Ovary (tissue), 3 donors: Measurements from ENCODE around the gene EIF2B2.

ENCODE experiments used
- EP300 ChIP-seq: sonication (generic); formaldehyde crosslinking; IDR thresholded peaks from one replicate; pipeline ENCODE4 v1.6.1; 2017; ENCODE audit warnings: antibody characterized with exemption
- TF ChIP-seq, protein P1 (sequence below), 3 donors: fragments of 450-650 bp in 2 of 3; fragments of 200-600 bp in 1 of 3; IDR thresholded peaks; one replicate each; pipeline versions ENCODE4 v1.5.1 to v1.8.0; 2016 to 2022; ENCODE audit warnings: antibody characterized with exemption in 3 of 3, mild to moderate bottlenecking in 1 of 3
- donor health status: DM: no; HTN: no; CAD: no.

DNA sequence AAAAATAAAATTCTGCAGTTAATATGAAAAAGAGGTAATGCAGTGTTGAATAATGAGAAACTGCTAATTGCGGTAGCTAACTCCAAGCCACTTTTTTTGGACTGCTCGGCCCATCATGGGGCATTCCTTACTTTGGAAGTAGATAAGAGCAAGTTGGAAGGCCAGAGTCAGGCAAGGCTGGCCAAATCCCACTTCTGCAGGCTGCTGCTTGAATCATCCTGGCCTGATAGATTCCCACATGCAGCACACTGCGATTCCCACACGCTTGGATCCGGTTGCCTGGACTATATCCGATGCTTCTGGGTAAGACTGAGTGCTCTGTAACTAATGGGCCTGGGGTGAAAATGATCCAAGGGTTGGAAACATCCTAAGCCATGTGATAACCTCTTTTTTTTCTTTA, 10.6 kb downstream of the EIF2B2 start:
- TF ChIP-seq, protein P1, sequence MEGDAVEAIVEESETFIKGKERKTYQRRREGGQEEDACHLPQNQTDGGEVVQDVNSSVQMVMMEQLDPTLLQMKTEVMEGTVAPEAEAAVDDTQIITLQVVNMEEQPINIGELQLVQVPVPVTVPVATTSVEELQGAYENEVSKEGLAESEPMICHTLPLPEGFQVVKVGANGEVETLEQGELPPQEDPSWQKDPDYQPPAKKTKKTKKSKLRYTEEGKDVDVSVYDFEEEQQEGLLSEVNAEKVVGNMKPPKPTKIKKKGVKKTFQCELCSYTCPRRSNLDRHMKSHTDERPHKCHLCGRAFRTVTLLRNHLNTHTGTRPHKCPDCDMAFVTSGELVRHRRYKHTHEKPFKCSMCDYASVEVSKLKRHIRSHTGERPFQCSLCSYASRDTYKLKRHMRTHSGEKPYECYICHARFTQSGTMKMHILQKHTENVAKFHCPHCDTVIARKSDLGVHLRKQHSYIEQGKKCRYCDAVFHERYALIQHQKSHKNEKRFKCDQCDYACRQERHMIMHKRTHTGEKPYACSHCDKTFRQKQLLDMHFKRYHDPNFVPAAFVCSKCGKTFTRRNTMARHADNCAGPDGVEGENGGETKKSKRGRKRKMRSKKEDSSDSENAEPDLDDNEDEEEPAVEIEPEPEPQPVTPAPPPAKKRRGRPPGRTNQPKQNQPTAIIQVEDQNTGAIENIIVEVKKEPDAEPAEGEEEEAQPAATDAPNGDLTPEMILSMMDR (IDR thresholded peaks at IDR 0.05), result no peak
- no peak for TF ChIP-seq EP300
